Esophagus mucosa (tissue), 1 donor: ENCODE results near the gene ODF4. TPM values are rescaled to one million over a fixed set of nuclear protein-coding genes. Genes with fewer than 3 reads are reported as not detected.

Experiments used
- total RNA-seq: library from RNA; stranded (reverse); gene quantifications from one replicate; pipeline ENCODE4 v1.2.4, GENCODE V29; 2023
- donor health status: DM: yes; HTN: yes; CAD: no.

The ODF4 gene
- total RNA-seq, 1 donor from 2014 or later = not detected

Other genes with a start within 250 kb of the ODF4 start
- 4.0 TPM for gene ALOXE3, start 221.3 kb upstream of the ODF4 start, total RNA-seq
- 0.40 TPM for gene HES7, start 215.7 kb upstream of the ODF4 start, total RNA-seq
- gene PER1, start 187.4 kb upstream of the ODF4 start, total RNA-seq = 65.0 TPM
- 20.9 TPM for gene VAMP2, start 176.9 kb upstream of the ODF4 start, total RNA-seq
- gene TMEM107, start 163.5 kb upstream of the ODF4 start, total RNA-seq = 17.5 TPM
- 6.3 TPM for gene BORCS6, start 149.7 kb upstream of the ODF4 start, total RNA-seq
- 22.0 TPM for gene AURKB, start 129.3 kb upstream of the ODF4 start, total RNA-seq
- 10.0 TPM for gene CTC1, start 91.8 kb upstream of the ODF4 start, total RNA-seq
- 25.1 TPM for gene PFAS, start 90.6 kb upstream of the ODF4 start, total RNA-seq
- 12.7 TPM for gene RANGRF, start 51.2 kb upstream of the ODF4 start, total RNA-seq
- 2.6 TPM for gene SLC25A35, start 44.4 kb upstream of the ODF4 start, total RNA-seq
- gene ARHGEF15, start 29.6 kb upstream of the ODF4 start, total RNA-seq = 1.8 TPM
- 1,742 TPM for gene RPL26, start 43.4 kb downstream of the ODF4 start, total RNA-seq
- 10.8 TPM for gene RNF222, start 58.0 kb downstream of the ODF4 start, total RNA-seq
- 75.9 TPM for gene NDEL1, start 96.0 kb downstream of the ODF4 start, total RNA-seq